Panc1 (cell line): ENCODE measurements around the gene PGC. TPM values are rescaled to one million over a fixed set of nuclear protein-coding genes. Genes with fewer than 3 reads are reported as not detected.

Source experiments
- ATAC-seq: fragments of 200-7000 bp; cut with Tn5 transposase; 2 replicates; pipeline ENCODE4 v1.9.1; 2020; ENCODE audit warnings: mild to moderate bottlenecking, moderate library complexity
- BruUV-seq: library from RNA; stranded (reverse); fragments of 400-500 nt; replicated peaks from 2 replicates; lab custom pipeline; 2021; lab: Mats Ljungman, UMichigan
- CTCF ChIA-PET: fragments of 300-600 bp; sonication (Branson Sonifier 250); formaldehyde crosslinking; loops from one replicate; lab custom pipeline; 2022; ENCODE audit warnings: antibody characterized with exemption; lab: Charles Lee
- POLR2A ChIA-PET: fragments of 300-600 bp; sonication (Branson Sonifier 250); formaldehyde crosslinking; loops from one replicate; lab custom pipeline; 2022; ENCODE audit warnings: antibody characterized with exemption; lab: Charles Lee
- DNase-seq: peaks from one replicate; pipeline ENCODE4 v3.0.0-alpha.2; 2010; ENCODE audit warnings: low read depth, low spot score
- H3K27ac ChIP-seq: 2 replicates; pipeline ENCODE4 v1.5.1; 2011; ENCODE audit warnings: mild to moderate bottlenecking, low read length, inconsistent platforms
- H3K27me3 ChIP-seq: fragments of 200-500 bp; sonication (Bioruptor generic); 2 replicates; pipeline ENCODE4 v1.6.0; 2014; ENCODE audit warnings: low read length, inconsistent platforms; ENCODE audit not compliant: control insufficient read depth, insufficient read depth
- H3K36me3 ChIP-seq: fragments of 200-500 bp; sonication (Bioruptor generic); 2 replicates; pipeline ENCODE4 v1.5.1; 2014; ENCODE audit warnings: inconsistent platforms, mild to moderate bottlenecking, low read length, moderate library complexity; ENCODE audit not compliant: control insufficient read depth, insufficient read depth
- H3K4me1 ChIP-seq: 2 replicates; pipeline ENCODE4 v1.5.1; 2011; ENCODE audit warnings: inconsistent platforms, mild to moderate bottlenecking, low read length, moderate library complexity; ENCODE audit not compliant: control insufficient read depth, insufficient read depth
- H3K4me3 ChIP-seq, 2 experiments: 2 replicates each; pipeline ENCODE4 v1.5.1; 2011 to 2012; ENCODE audit warnings: low read depth in 2 of 2, low read length in 2 of 2, mild to moderate bottlenecking in 2 of 2, inconsistent platforms in 1 of 2, moderate library complexity in 1 of 2
- H3K9me3 ChIP-seq: fragments of 200-500 bp; sonication (Bioruptor generic); 2 replicates; pipeline ENCODE4 v1.5.1; 2014; ENCODE audit warnings: low read depth, mild to moderate bottlenecking, inconsistent platforms, low read length, moderate library complexity; ENCODE audit not compliant: control insufficient read depth, insufficient read depth
- POLR2AphosphoS5 ChIP-seq: IDR thresholded peaks from 2 replicates; pipeline ENCODE4 v1.6.1; 2012; ENCODE audit warnings: mild to moderate bottlenecking, low read depth, low read length, moderate library complexity
- SIN3A ChIP-seq: IDR thresholded peaks from 2 replicates; pipeline ENCODE4 v1.6.1; 2012; ENCODE audit warnings: low read depth, mild to moderate bottlenecking, low read length, moderate library complexity, borderline replicate concordance; ENCODE audit not compliant: insufficient read depth
- TCF7L2 ChIP-seq: IDR thresholded peaks from 2 replicates; pipeline ENCODE4 v1.6.1; 2011; ENCODE audit warnings: mild to moderate bottlenecking, low read depth, low read length, inconsistent platforms
- in situ Hi-C: cut with HindIII; loops from 2 replicates; pipeline ENCODE4 v1.10.0; 2016; ENCODE audit warnings: low sequenced_read_pairs, low pct_unique_long_range_greater_than_20kb
- intact Hi-C: fragments of 100-400 bp; cut with micrococcal nuclease; formaldehyde crosslinking; loops from one replicate; pipeline ENCODE4 v1.10.0; 2022; ENCODE audit not compliant: unreplicated experiment
- total RNA-seq: library from RNA; stranded (reverse); gene quantifications from one replicate; pipeline ENCODE4 v1.2.1, GENCODE V29; 2021; ENCODE audit not compliant: unreplicated experiment
- TF ChIP-seq, protein P1 (sequence below), 2 experiments: IDR thresholded peaks; 2 replicates each; pipeline ENCODE4 v1.6.1; 2011 to 2012; ENCODE audit warnings: low read depth in 2 of 2, control low read depth in 1 of 2, low read length in 1 of 2, mild to moderate bottlenecking in 1 of 2, moderate library complexity in 1 of 2; ENCODE audit not compliant: insufficient read depth in 1 of 2
- TF ChIP-seq, protein P2 (sequence below): fragments of 450-650 bp; IDR thresholded peaks from 2 replicates; pipeline ENCODE4 v1.5.1; 2017; ENCODE audit warnings: mild to moderate bottlenecking

The PGC gene
- total RNA-seq, 1 experiment from 2014 or later, result 0.18 TPM

DNA sequence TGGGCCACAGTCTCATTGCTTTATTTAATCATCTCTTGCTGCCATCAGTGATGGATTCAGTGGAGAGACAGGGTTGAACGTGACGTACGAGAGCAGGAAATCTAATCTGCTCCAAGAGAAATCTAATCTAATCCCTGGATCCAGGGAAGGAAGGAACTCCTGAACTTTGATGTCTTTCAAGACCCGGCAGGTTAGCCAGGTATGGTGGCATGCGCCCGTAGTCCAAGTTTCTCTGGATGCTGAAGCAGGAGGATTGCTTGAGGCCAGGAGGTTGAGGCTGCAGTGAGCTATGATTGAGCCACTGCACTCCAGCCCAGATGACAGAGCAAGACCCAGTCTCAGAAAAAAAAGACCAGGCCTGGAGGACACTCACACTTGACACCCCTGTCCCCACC lies 11.4 kb upstream of the PGC start:
- no peak for TF ChIP-seq TCF7L2
- TF ChIP-seq, protein P1, sequence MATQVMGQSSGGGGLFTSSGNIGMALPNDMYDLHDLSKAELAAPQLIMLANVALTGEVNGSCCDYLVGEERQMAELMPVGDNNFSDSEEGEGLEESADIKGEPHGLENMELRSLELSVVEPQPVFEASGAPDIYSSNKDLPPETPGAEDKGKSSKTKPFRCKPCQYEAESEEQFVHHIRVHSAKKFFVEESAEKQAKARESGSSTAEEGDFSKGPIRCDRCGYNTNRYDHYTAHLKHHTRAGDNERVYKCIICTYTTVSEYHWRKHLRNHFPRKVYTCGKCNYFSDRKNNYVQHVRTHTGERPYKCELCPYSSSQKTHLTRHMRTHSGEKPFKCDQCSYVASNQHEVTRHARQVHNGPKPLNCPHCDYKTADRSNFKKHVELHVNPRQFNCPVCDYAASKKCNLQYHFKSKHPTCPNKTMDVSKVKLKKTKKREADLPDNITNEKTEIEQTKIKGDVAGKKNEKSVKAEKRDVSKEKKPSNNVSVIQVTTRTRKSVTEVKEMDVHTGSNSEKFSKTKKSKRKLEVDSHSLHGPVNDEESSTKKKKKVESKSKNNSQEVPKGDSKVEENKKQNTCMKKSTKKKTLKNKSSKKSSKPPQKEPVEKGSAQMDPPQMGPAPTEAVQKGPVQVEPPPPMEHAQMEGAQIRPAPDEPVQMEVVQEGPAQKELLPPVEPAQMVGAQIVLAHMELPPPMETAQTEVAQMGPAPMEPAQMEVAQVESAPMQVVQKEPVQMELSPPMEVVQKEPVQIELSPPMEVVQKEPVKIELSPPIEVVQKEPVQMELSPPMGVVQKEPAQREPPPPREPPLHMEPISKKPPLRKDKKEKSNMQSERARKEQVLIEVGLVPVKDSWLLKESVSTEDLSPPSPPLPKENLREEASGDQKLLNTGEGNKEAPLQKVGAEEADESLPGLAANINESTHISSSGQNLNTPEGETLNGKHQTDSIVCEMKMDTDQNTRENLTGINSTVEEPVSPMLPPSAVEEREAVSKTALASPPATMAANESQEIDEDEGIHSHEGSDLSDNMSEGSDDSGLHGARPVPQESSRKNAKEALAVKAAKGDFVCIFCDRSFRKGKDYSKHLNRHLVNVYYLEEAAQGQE (IDR thresholded peaks at IDR 0.05; ENCODE audit: insufficient read depth in 1 of 2, low read depth in 2 of 2, low read length in 1 of 2), result no peak
- Histone ChIP-seq H3K9me3 (no peaks in the 10 kb centered on the region), H3K27me3 (no peaks in the 10 kb centered on the region), H3K27ac (no peak overlapping the region), H3K4me1 (no peaks in the 10 kb centered on the region), H3K36me3 (no peaks in the 10 kb centered on the region), H3K4me3 (no peak overlapping the region)
- BruUV-seq, result no TSS peak
- ChIA-PET CTCF (no interaction called here), POLR2A (no interaction called here)
- intact Hi-C loops (no loop called here), in situ Hi-C loops (no loop called here)
- no peak for ATAC-seq
- no peak for DNase-seq

DNA sequence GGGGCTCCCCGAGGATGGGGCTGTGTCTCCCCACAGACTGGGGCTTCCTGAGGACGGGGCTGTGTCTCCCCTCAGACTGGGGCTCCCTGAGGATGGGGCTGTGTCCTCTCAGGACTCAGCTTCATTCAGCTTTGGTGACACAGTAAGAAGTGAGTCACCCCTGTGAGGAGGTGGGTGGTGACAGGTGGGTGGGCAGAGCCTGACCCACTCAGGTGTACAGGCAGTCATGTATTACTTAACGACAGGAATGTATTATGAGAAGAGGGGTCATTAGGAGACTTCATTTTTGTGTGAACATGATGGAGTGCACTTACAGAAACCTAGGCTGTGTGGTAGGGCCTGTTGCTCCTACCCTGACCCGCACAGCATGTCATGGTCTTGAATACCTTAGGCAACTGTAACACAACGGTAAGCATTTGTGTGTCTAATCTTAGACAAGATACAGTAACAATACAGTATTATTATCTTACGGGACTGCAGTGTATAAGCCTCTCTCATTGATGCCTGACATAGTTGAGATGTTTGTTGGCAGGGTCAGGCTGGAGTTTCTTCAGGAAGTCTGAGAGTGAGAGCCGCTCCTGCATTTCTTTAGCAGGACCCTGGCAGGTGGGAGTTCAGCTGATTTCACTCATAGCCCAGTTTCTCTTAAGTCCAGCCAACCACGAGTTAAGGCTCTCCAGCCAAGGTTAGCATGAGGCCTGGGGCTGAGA lies 10.9 kb upstream of the PGC start:
- ATAC-seq, result no peak
- ChIA-PET CTCF (interaction anchor here (0.6 kb wide), 1 partner anchor 22 kb away, joined by 11 read pairs; no protein-coding TSS in a partner anchor), POLR2A (no interaction called here)
- H3K4me3 ChIP-seq, result no peak overlapping the region
- intact Hi-C loops (no loop called here), in situ Hi-C loops (no loop called here)
- no peaks in the 10 kb centered on the region for H3K9me3 ChIP-seq
- no peaks in the 10 kb centered on the region for H3K4me1 ChIP-seq
- DNase-seq, result no peak
- BruUV-seq, result no TSS peak
- TF ChIP-seq, protein P2, sequence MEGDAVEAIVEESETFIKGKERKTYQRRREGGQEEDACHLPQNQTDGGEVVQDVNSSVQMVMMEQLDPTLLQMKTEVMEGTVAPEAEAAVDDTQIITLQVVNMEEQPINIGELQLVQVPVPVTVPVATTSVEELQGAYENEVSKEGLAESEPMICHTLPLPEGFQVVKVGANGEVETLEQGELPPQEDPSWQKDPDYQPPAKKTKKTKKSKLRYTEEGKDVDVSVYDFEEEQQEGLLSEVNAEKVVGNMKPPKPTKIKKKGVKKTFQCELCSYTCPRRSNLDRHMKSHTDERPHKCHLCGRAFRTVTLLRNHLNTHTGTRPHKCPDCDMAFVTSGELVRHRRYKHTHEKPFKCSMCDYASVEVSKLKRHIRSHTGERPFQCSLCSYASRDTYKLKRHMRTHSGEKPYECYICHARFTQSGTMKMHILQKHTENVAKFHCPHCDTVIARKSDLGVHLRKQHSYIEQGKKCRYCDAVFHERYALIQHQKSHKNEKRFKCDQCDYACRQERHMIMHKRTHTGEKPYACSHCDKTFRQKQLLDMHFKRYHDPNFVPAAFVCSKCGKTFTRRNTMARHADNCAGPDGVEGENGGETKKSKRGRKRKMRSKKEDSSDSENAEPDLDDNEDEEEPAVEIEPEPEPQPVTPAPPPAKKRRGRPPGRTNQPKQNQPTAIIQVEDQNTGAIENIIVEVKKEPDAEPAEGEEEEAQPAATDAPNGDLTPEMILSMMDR, result no peak
- TF ChIP-seq TCF7L2 (no peak), SIN3A (no peak), POLR2AphosphoS5 (no peak)
- TF ChIP-seq, protein P1 (IDR thresholded peaks at IDR 0.05; ENCODE audit: insufficient read depth in 1 of 2, low read depth in 2 of 2, low read length in 1 of 2), result no peak
- H3K27ac ChIP-seq, result no peak overlapping the region
- H3K27me3 ChIP-seq, result no peaks in the 10 kb centered on the region
- no peaks in the 10 kb centered on the region for H3K36me3 ChIP-seq
